ENCODE data around the gene TMEM117.

GRCh38 chr12:44100264-44100663 is 264.4 kb downstream of the TMEM117 start:
- TF ChIP-seq POLR2A (IDR thresholded peaks at IDR 0.05) = no peak
- no peak for TF ChIP-seq CTCF (IDR thresholded peaks at IDR 0.05)
